Mucosa of descending colon (tissue), 3 donors: ENCODE results near the gene FHDC1. TPM values are rescaled to one million over a fixed set of nuclear protein-coding genes. Genes with fewer than 3 reads are reported as not detected.

Source experiments
- ATAC-seq: fragments of 200-7000 bp; cut with Tn5 transposase; one replicate; pipeline ENCODE4 v1.9.1; 2020; ENCODE audit warnings: mild to moderate bottlenecking, moderate library complexity
- DNase-seq, 3 donors: peaks; one replicate each; pipeline ENCODE4 v3.0.0-alpha.2; 2020
- H3K36me3 ChIP-seq: fragments of 200-600 bp; one replicate; pipeline ENCODE4 v1.8.0; 2021; ENCODE audit warnings: low read depth, mild to moderate bottlenecking
- H3K4me1 ChIP-seq: fragments of 200-600 bp; one replicate; pipeline ENCODE4 v1.8.0; 2021; ENCODE audit warnings: low read depth, mild to moderate bottlenecking
- H3K4me3 ChIP-seq: fragments of 200-600 bp; one replicate; pipeline ENCODE4 v1.8.0; 2021; ENCODE audit warnings: mild to moderate bottlenecking
- H3K9me3 ChIP-seq: fragments of 200-600 bp; one replicate; pipeline ENCODE4 v1.8.0; 2021; ENCODE audit warnings: mild to moderate bottlenecking
- intact Hi-C, 2 donors: fragments of 100-400 bp; cut with DNase I in 1 of 2; cut with micrococcal nuclease in 1 of 2; formaldehyde crosslinking; loops; one replicate each; pipeline versions ENCODE4 v1.11.0 to v1.11.1; 2022; cut with DNase I, micrococcal nuclease
- total RNA-seq, 3 donors: library from RNA; stranded (reverse); fragmentation: NEBNext Ultra II Directional in 2 of 3; extraction: Animal tissue kit (Norgen Biotek cat#: 25700) in 2 of 3; gene quantifications; one replicate each; pipeline versions ENCODE4 v1.2.1 to v1.2.4, GENCODE V29; 2021 to 2023
- TF ChIP-seq, protein P1 (sequence below): fragments of 200-600 bp; IDR thresholded peaks from one replicate; pipeline ENCODE4 v1.8.0; 2022; ENCODE audit warnings: antibody characterized with exemption, mild to moderate bottlenecking
- donor health status: DM: no; HTN: no; CAD: no; lungs with moderate emphysema.
- donor health status: DM: no; HTN: no; CAD: no.
- donor health status: DM: no; HTN: yes; CAD: no.

The FHDC1 gene
- total RNA-seq, 3 donors from 2014 or later = 8.8 to 16.1 (median 14.1) TPM

DNA sequence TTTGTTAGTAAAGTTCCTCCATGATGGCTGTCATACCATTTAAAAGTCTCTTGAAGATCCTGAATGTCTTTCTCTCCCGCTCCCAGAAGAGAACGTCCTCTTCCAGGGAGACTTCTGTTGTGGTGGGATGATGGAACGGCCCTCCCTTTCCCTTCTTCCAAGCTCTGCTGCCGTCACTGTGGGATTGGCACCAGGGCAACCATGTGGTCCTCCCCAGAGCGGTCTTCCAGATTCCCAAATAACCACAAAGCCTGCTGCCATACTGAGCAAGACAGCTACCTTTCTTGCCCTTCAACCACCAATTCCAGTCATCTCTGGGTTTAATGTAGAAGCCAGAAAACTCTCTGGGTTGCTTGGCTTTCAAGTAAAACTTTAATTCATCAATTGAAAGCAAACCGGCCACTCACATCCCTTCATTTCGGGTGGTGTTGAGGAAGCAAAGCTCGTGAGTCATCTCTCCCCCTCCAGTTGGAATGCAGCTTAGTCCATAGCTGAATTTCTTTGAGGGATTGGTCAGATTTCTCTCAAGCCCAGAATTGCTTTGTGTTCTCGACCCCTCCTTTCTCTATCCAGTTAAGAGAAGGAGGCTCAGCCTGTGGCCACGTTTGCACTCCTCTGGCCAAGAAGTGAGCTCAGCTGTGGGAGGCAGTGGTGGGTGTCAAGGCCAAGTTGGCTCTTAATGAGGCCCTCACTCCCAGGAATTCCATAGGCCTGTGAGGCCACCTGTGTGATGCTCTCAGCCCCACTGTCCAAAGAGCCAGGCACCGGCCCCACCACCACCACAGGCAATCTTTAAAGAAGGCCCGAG lies 36.9 kb downstream of the FHDC1 start:
- intact Hi-C loops = no loop called here
- TF ChIP-seq, protein P1, sequence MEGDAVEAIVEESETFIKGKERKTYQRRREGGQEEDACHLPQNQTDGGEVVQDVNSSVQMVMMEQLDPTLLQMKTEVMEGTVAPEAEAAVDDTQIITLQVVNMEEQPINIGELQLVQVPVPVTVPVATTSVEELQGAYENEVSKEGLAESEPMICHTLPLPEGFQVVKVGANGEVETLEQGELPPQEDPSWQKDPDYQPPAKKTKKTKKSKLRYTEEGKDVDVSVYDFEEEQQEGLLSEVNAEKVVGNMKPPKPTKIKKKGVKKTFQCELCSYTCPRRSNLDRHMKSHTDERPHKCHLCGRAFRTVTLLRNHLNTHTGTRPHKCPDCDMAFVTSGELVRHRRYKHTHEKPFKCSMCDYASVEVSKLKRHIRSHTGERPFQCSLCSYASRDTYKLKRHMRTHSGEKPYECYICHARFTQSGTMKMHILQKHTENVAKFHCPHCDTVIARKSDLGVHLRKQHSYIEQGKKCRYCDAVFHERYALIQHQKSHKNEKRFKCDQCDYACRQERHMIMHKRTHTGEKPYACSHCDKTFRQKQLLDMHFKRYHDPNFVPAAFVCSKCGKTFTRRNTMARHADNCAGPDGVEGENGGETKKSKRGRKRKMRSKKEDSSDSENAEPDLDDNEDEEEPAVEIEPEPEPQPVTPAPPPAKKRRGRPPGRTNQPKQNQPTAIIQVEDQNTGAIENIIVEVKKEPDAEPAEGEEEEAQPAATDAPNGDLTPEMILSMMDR = no peak
- Histone ChIP-seq H3K9me3 (no peaks in the 10 kb centered on the region), H3K4me3 (no peak overlapping the region), H3K4me1 (no peaks in the 10 kb centered on the region), H3K36me3 (no peaks in the 10 kb centered on the region)
- ATAC-seq (no peak), DNase-seq (no peak)

DNA sequence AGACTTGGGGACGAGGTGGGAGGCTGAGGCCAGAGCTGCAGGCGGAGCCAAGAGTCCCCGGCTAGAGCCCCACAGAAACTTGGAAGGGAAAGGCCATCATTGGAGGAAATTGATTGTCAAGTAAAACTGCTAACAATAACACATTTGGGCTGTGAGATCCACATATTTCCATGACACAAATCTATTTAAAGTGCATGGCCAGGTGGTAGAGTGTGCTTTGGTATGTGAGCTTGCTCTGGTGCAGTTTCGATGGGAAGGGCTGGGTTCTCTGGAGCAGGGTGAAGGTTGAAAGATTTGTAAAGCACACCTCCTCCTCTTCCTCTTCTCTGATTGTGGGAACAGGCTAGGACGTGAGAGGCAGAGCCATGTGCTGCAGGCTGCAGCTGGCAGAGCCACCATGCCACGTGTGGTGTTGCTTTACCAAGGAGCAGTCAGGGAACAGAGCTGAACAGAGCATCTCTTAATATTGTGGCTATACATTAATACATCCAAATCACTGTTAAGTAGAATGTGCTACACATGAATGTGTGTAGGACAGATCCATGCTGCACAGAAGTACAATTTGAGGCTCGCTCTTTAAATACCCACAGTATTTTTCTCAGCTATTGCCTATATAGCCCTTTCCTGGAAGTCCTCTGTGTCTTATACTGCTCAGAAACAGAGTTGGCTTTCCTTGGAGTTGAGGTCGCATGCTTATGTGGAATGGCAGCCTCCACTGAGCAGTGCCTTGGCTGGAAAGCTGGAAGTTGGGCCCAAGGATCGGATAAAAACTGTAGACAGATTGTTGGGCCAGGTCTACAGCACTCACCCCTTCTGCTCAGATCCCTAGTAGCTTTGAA lies 37.7 kb downstream of the FHDC1 start:
- Histone ChIP-seq H3K4me1 (no peaks in the 10 kb centered on the region), H3K4me3 (no peak overlapping the region), H3K36me3 (no peaks in the 10 kb centered on the region), H3K9me3 (no peaks in the 10 kb centered on the region)
- intact Hi-C loops = no loop called here
- DNase-seq = no peak
- TF ChIP-seq, protein P1 = no peak
- ATAC-seq = no peak

GRCh38 chr4:152974468-152975379 lies 38.6 kb downstream of the FHDC1 start:
- no peak for ATAC-seq
- Histone ChIP-seq H3K36me3 (no peaks in the 10 kb centered on the region), H3K9me3 (no peaks in the 10 kb centered on the region), H3K4me1 (no peaks in the 10 kb centered on the region), H3K4me3 (no peak overlapping the region)
- TF ChIP-seq, protein P1 = no peak
- intact Hi-C loops = no loop called here
- DNase-seq = no peak

- DNase-seq (no peak), ATAC-seq (no peak)
- TF ChIP-seq, protein P1 = no peak
- H3K36me3 ChIP-seq = no peaks in the 10 kb centered on the region
- intact Hi-C loops = no loop called here
- no peak overlapping the region for H3K4me3 ChIP-seq
- no peaks in the 10 kb centered on the region for H3K4me1 ChIP-seq
- no peaks in the 10 kb centered on the region for H3K9me3 ChIP-seq
Measured at GRCh38 chr4:152975380-152976211, 39.5 kb downstream of the FHDC1 start.
